Ovary (tissue), 3 donors: Measurements from ENCODE around the gene TSPAN31.

Experiments
- CTCF ChIP-seq, 3 donors: fragments of 450-650 bp in 2 of 3; fragments of 200-600 bp in 1 of 3; IDR thresholded peaks; one replicate each; pipeline versions ENCODE4 v1.5.1 to v1.8.0; 2016 to 2022; ENCODE audit warnings: antibody characterized with exemption in 3 of 3, mild to moderate bottlenecking in 1 of 3
- POLR2A ChIP-seq: fragments of 450-650 bp; IDR thresholded peaks from one replicate; pipeline ENCODE4 v1.6.1; 2017; ENCODE audit warnings: antibody characterized with exemption, mild to moderate bottlenecking, moderate library complexity
- donor health status: DM: no; HTN: no; CAD: no.

GRCh38 chr12:57735198-57735855 is 9.5 kb upstream of the TSPAN31 start:
- TF ChIP-seq CTCF (IDR thresholded peaks at IDR 0.05) (no peak), POLR2A (no peak)
